Gastroesophageal sphincter (tissue), 3 donors: ENCODE data around the gene PLPPR2.

ENCODE experiments used
- CTCF ChIP-seq, 4 experiments: fragments of 200-600 bp in 2 of 4; fragments of 450-650 bp in 2 of 4; sonication (generic) in 1 of 4; IDR thresholded peaks; one replicate each; pipeline ENCODE4 v1.5.1; 2017 to 2019; ENCODE audit warnings: antibody characterized with exemption in 4 of 4, mild to moderate bottlenecking in 2 of 4, moderate library complexity in 2 of 4
- EP300 ChIP-seq: sonication (generic); formaldehyde crosslinking; IDR thresholded peaks from one replicate; pipeline ENCODE4 v1.6.1; 2017; ENCODE audit warnings: antibody characterized with exemption, mild to moderate bottlenecking
- POLR2A ChIP-seq, 2 donors: fragments of 450-650 bp; IDR thresholded peaks; one replicate each; pipeline ENCODE4 v1.6.1; 2017; ENCODE audit warnings: antibody characterized with exemption in 2 of 2, mild to moderate bottlenecking in 2 of 2, moderate library complexity in 1 of 2

GRCh38 chr19:11377756-11378155 is 22.5 kb downstream of the PLPPR2 start:
- TF ChIP-seq EP300 (no peak), CTCF (IDR thresholded peaks at IDR 0.05) (no peak), POLR2A (IDR thresholded peaks at IDR 0.05) (no peak)
